GM19193 (cell line): ENCODE data around the gene OR10A3.

Experiments used
- POLR2A ChIP-seq: IDR thresholded peaks from 4 replicates; pipeline ENCODE4 v1.6.1; 2011; ENCODE audit not compliant: insufficient read depth, insufficient read length; ENCODE audit errors: extremely low read depth

Gene OR10A3

GRCh38 chr11:7965386-7965785, 23.9 kb upstream of the OR10A3 start, which contains the start of gene NLRP10:
Gene NLRP10, minus strand, starts transcription at chr11:7965447. Its CDS starts 1,952 bp downstream, at chr11:7963495.
- TF ChIP-seq POLR2A, result no peak

- TF ChIP-seq POLR2A, result no peak
Measured at GRCh38 chr11:7964873-7965272, 23.4 kb upstream of the OR10A3 start.

- no peak for TF ChIP-seq POLR2A
Measured at GRCh38 chr11:7964261-7964660, 22.8 kb upstream of the OR10A3 start.

GRCh38 chr11:7955191-7955590, 13.7 kb upstream of the OR10A3 start:
- no peak for TF ChIP-seq POLR2A

GRCh38 chr11:7949934-7950333, 8.4 kb upstream of the OR10A3 start:
- no peak for TF ChIP-seq POLR2A

- TF ChIP-seq POLR2A, result no peak
Measured at GRCh38 chr11:7944123-7944522, 2.6 kb upstream of the OR10A3 start.

GRCh38 chr11:7941146-7941545, 362 bp downstream of the OR10A3 start:
- no peak for TF ChIP-seq POLR2A

- no peak for TF ChIP-seq POLR2A
Measured at GRCh38 chr11:7936615-7937014, 4.9 kb downstream of the OR10A3 start.

- no peak for TF ChIP-seq POLR2A
Measured at GRCh38 chr11:7931168-7931567, 10.3 kb downstream of the OR10A3 start, which contains the start of gene OR10A6. Gene OR10A6, minus strand, starts transcription at chr11:7931268. Its CDS starts 2,606 bp downstream, at chr11:7928662.

- no peak for TF ChIP-seq POLR2A
Measured at GRCh38 chr11:7927635-7928034, 13.9 kb downstream of the OR10A3 start.

GRCh38 chr11:7924536-7924935, 17.0 kb downstream of the OR10A3 start:
- no peak for TF ChIP-seq POLR2A

GRCh38 chr11:7918141-7918540, 23.4 kb downstream of the OR10A3 start:
- TF ChIP-seq POLR2A, result no peak

GRCh38 chr11:7911011-7911410, 30.5 kb downstream of the OR10A3 start:
- no peak for TF ChIP-seq POLR2A

GRCh38 chr11:7910286-7910788, 31.2 kb downstream of the OR10A3 start:
- no peak for TF ChIP-seq POLR2A

GRCh38 chr11:7909585-7910285, 31.8 kb downstream of the OR10A3 start:
- TF ChIP-seq POLR2A, result no peak

- TF ChIP-seq POLR2A, result no peak
Measured at GRCh38 chr11:7907121-7907520, 34.4 kb downstream of the OR10A3 start.
